CD4-positive, alpha-beta T cell treated with Interleukin-21 for 1 hour (primary cell): ENCODE results near the gene TMEM151B.
"Not testable (repeated sequence)": the region's sequence is repeated elsewhere in the genome, so short reads cannot be mapped to it uniquely, and the experiment has no call there.

Source experiments
- DNase-seq: peaks from one replicate; pipeline ENCODE4 v3.0.0-alpha.2; 2020

Gene TMEM151B

GRCh38 chr6:44309092-44309491, 38.8 kb downstream of the TMEM151B start:
- DNase-seq = no peak

- no peak for DNase-seq
Observed at GRCh38 chr6:44309631-44310030, 39.4 kb downstream of the TMEM151B start.

- no peak for DNase-seq
Observed at GRCh38 chr6:44310241-44310640, 40.0 kb downstream of the TMEM151B start.

GRCh38 chr6:44311304-44311703, 41.1 kb downstream of the TMEM151B start:
- DNase-seq = no peak

- no peak for DNase-seq
Observed at GRCh38 chr6:44311767-44312166, 41.5 kb downstream of the TMEM151B start.

GRCh38 chr6:44312901-44313788, 42.9 kb downstream of the TMEM151B start, which contains the start of gene AARS2:
AARS2 (minus strand) TSS chr6:44313347; CDS start chr6:44313323, 24 bp downstream.
- DNase-seq = peak; percentile 93

GRCh38 chr6:44314657-44315056, 44.4 kb downstream of the TMEM151B start:
- not testable (repeated sequence) for DNase-seq

GRCh38 chr6:44315516-44315915, 45.3 kb downstream of the TMEM151B start:
- DNase-seq = no peak

GRCh38 chr6:44315951-44316350, 45.7 kb downstream of the TMEM151B start:
- no peak for DNase-seq

GRCh38 chr6:44316481-44316880, 46.2 kb downstream of the TMEM151B start:
- no peak for DNase-seq

GRCh38 chr6:44317136-44317631, 46.9 kb downstream of the TMEM151B start:
- DNase-seq = not testable (repeated sequence)

GRCh38 chr6:44321210-44321609, 51.0 kb downstream of the TMEM151B start:
- DNase-seq = no peak

GRCh38 chr6:44327096-44327495, 56.8 kb downstream of the TMEM151B start:
- DNase-seq = no peak

- no peak for DNase-seq
Observed at GRCh38 chr6:44327760-44328159, 57.5 kb downstream of the TMEM151B start.

GRCh38 chr6:44328203-44328602, 58.0 kb downstream of the TMEM151B start:
- not testable (repeated sequence) for DNase-seq

- no peak for DNase-seq
Observed at GRCh38 chr6:44329858-44330257, 59.6 kb downstream of the TMEM151B start.

- no peak for DNase-seq
Observed at GRCh38 chr6:44332585-44332984, 62.3 kb downstream of the TMEM151B start.

GRCh38 chr6:44333273-44333919, 63.1 kb downstream of the TMEM151B start:
- no peak for DNase-seq

- DNase-seq = no peak
Observed at GRCh38 chr6:44333942-44334341, 63.7 kb downstream of the TMEM151B start.

GRCh38 chr6:44335631-44336030, 65.4 kb downstream of the TMEM151B start:
- DNase-seq = no peak

GRCh38 chr6:44338228-44339122, 68.2 kb downstream of the TMEM151B start:
- DNase-seq = peak; percentile 77

GRCh38 chr6:44339301-44339700, 69.1 kb downstream of the TMEM151B start:
- DNase-seq = no peak
